IPS-18c (cell line): Measurements from ENCODE around the gene DAP.

Source experiments
- H3K4me3 ChIP-seq: 2 replicates; pipeline ENCODE4 v1.7.0; 2013; ENCODE audit warnings: low read depth, mild to moderate bottlenecking, low read length, moderate library complexity; ENCODE audit not compliant: insufficient read depth
- H3K9me3 ChIP-seq: one replicate; pipeline ENCODE4 v1.6.1; 2013; ENCODE audit warnings: mild to moderate bottlenecking, low read length, moderate library complexity; ENCODE audit not compliant: control insufficient read depth, insufficient read depth

The DAP gene

GRCh38 chr5:10690460-10691440, 70.3 kb downstream of the DAP start:
- no peak overlapping the region for H3K4me3 ChIP-seq
- no peaks in the 10 kb centered on the region for H3K9me3 ChIP-seq

- Histone ChIP-seq H3K4me3 (no peak overlapping the region), H3K9me3 (no peaks in the 10 kb centered on the region)
Observed at GRCh38 chr5:10689391-10690081, 71.5 kb downstream of the DAP start.

- Histone ChIP-seq H3K9me3 (no peaks in the 10 kb centered on the region), H3K4me3 (no peak overlapping the region)
Observed at GRCh38 chr5:10688651-10689171, 72.3 kb downstream of the DAP start.

GRCh38 chr5:10686890-10687289, 74.1 kb downstream of the DAP start:
- Histone ChIP-seq H3K4me3 (no peak overlapping the region), H3K9me3 (no peaks in the 10 kb centered on the region)

- H3K4me3 ChIP-seq = no peak overlapping the region
- no peaks in the 10 kb centered on the region for H3K9me3 ChIP-seq
Observed at GRCh38 chr5:10685115-10685521, 75.9 kb downstream of the DAP start.

GRCh38 chr5:10684303-10685086, 76.5 kb downstream of the DAP start:
- H3K9me3 ChIP-seq = no peaks in the 10 kb centered on the region
- H3K4me3 ChIP-seq = no peak overlapping the region

- Histone ChIP-seq H3K9me3 (no peaks in the 10 kb centered on the region), H3K4me3 (no peak overlapping the region)
Observed at GRCh38 chr5:10682801-10683525, 78.1 kb downstream of the DAP start.

- no peak overlapping the region for H3K4me3 ChIP-seq
- no peaks in the 10 kb centered on the region for H3K9me3 ChIP-seq
Observed at GRCh38 chr5:10681731-10682679, 79.0 kb downstream of the DAP start.

GRCh38 chr5:10680876-10681481, 80.1 kb downstream of the DAP start:
- no peak overlapping the region for H3K4me3 ChIP-seq
- H3K9me3 ChIP-seq = no peaks in the 10 kb centered on the region

- H3K4me3 ChIP-seq = no peak overlapping the region
- no peaks in the 10 kb centered on the region for H3K9me3 ChIP-seq
Observed at GRCh38 chr5:10679336-10679988, 81.6 kb downstream of the DAP start.

GRCh38 chr5:10678244-10678643, 82.8 kb downstream of the DAP start:
- Histone ChIP-seq H3K9me3 (no peaks in the 10 kb centered on the region), H3K4me3 (no peak overlapping the region)

GRCh38 chr5:10677533-10677932, 83.5 kb downstream of the DAP start:
- no peak overlapping the region for H3K4me3 ChIP-seq
- H3K9me3 ChIP-seq = no peaks in the 10 kb centered on the region

GRCh38 chr5:10676946-10677345, 84.1 kb downstream of the DAP start:
- Histone ChIP-seq H3K9me3 (no peaks in the 10 kb centered on the region), H3K4me3 (no peak overlapping the region)

- Histone ChIP-seq H3K9me3 (no peaks in the 10 kb centered on the region), H3K4me3 (no peak overlapping the region)
Observed at GRCh38 chr5:10676224-10676623, 84.8 kb downstream of the DAP start.

- Histone ChIP-seq H3K4me3 (no peak overlapping the region), H3K9me3 (no peaks in the 10 kb centered on the region)
Observed at GRCh38 chr5:10675177-10675700, 85.8 kb downstream of the DAP start.
